GM12864 (cell line): Measurements from ENCODE around the gene KCTD2.

Source experiments
- DNase-seq: peaks from one replicate; pipeline ENCODE4 v3.0.0-alpha.2; 2011; ENCODE audit warnings: low read depth
- H3K4me3 ChIP-seq: 2 replicates; pipeline ENCODE4 v1.5.1; 2011; ENCODE audit warnings: mild to moderate bottlenecking, low read depth, low read length, control low read depth
- TF ChIP-seq, protein P1 (sequence below): IDR thresholded peaks from 2 replicates; pipeline ENCODE4 v1.5.1; 2011; ENCODE audit warnings: low read depth, mild to moderate bottlenecking, moderate library complexity, low read length, control low read depth, inconsistent platforms; ENCODE audit errors: missing control alignments

The KCTD2 gene

DNA sequence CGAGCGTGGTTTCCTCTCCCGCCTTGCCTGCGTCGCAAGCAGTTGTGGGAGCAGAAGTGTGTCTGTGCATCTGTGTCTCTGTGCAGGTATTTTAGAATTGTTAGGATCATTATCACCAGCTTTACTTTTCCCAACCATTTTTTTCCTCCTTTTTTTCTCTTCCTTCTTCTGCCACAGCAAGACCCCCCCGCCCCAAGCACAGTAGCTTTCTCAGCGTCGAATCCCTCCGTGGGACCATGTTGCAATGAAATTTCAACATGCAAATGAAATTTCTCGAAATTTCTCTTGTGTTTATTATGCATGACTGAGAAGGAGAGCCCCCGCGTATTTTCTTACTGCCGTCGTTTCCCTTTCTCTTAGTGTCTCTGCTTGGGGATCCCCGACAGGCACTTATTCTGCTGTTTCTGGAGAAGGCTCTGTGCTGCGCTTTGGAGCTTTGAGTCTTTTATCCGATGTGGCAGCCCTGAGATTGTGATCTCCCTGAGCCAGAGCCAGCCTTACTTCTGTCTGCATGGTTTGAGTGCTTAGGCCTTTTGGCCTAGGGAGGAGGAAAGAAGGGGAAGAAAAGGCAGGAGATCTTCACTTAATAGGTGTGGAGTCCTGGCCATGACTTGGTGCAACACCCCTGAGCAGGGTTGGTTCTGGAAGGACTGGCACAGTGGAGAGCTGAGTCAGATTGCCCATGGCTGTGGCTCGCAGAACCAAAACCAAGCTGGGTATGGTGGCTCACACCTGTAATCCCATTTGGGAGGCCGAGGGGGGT, 67.7 kb downstream of the KCTD2 start:
- DNase-seq = no peak
- TF ChIP-seq, protein P1, sequence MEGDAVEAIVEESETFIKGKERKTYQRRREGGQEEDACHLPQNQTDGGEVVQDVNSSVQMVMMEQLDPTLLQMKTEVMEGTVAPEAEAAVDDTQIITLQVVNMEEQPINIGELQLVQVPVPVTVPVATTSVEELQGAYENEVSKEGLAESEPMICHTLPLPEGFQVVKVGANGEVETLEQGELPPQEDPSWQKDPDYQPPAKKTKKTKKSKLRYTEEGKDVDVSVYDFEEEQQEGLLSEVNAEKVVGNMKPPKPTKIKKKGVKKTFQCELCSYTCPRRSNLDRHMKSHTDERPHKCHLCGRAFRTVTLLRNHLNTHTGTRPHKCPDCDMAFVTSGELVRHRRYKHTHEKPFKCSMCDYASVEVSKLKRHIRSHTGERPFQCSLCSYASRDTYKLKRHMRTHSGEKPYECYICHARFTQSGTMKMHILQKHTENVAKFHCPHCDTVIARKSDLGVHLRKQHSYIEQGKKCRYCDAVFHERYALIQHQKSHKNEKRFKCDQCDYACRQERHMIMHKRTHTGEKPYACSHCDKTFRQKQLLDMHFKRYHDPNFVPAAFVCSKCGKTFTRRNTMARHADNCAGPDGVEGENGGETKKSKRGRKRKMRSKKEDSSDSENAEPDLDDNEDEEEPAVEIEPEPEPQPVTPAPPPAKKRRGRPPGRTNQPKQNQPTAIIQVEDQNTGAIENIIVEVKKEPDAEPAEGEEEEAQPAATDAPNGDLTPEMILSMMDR = no peak
- peak overlapping the region; percentile 73 for H3K4me3 ChIP-seq
